Upper lobe of left lung (tissue), 4 donors: ENCODE data around the gene MAP4K4.

Experiments used
- POLR2A ChIP-seq, 4 donors: fragments of 450-650 bp; IDR thresholded peaks; one replicate each; pipeline ENCODE4 v1.5.1; 2016 to 2017; ENCODE audit warnings: antibody characterized with exemption in 4 of 4, mild to moderate bottlenecking in 2 of 4
- POLR2AphosphoS5 ChIP-seq, 2 donors: sonication (generic); formaldehyde crosslinking; IDR thresholded peaks; one replicate each; pipeline ENCODE4 v1.5.1; 2017; ENCODE audit warnings: antibody characterized with exemption in 2 of 2
- TF ChIP-seq, protein P1 (sequence below), 6 experiments: fragments of 450-650 bp in 4 of 6; fragments of 200-600 bp in 2 of 6; sonication (generic) in 2 of 6; IDR thresholded peaks; one replicate each; pipeline ENCODE4 v1.5.1; 2016 to 2019; ENCODE audit warnings: antibody characterized with exemption in 6 of 6

DNA sequence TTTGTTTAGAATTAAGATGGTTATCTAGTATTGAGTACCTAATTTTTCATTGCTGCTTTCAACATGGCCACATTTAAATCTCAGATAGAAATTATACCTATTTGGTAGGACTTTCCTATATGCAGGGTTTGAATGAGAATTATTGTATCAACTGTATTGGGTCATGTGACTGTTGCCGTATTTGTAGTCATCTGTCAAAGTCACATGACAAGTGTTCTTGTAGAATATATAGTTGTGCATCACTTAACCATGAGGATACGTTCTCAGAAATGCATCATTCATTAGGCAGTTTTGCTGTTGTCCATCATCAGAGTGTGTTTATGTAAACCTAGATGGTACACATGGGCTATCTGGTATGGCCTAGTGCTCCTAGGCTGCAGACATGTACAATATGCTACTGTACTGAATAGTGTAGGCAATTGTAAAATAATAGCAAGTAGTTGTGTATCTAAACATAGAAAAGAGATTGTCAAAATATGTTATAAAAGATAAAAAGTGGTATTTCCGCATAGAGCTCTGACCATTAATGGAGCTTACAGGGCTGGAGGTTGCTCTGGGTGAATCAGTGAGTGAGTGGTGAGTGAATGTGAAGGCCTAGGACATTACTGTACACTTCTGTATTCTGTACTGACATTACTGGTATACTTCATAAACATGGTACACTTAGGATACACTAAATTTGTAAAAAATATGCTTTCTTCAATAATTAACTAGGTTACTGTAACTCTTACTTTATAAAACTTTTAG, 123.7 kb downstream of the MAP4K4 start:
- TF ChIP-seq, protein P1, sequence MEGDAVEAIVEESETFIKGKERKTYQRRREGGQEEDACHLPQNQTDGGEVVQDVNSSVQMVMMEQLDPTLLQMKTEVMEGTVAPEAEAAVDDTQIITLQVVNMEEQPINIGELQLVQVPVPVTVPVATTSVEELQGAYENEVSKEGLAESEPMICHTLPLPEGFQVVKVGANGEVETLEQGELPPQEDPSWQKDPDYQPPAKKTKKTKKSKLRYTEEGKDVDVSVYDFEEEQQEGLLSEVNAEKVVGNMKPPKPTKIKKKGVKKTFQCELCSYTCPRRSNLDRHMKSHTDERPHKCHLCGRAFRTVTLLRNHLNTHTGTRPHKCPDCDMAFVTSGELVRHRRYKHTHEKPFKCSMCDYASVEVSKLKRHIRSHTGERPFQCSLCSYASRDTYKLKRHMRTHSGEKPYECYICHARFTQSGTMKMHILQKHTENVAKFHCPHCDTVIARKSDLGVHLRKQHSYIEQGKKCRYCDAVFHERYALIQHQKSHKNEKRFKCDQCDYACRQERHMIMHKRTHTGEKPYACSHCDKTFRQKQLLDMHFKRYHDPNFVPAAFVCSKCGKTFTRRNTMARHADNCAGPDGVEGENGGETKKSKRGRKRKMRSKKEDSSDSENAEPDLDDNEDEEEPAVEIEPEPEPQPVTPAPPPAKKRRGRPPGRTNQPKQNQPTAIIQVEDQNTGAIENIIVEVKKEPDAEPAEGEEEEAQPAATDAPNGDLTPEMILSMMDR (IDR thresholded peaks at IDR 0.05) = no peak
- TF ChIP-seq POLR2AphosphoS5 (IDR thresholded peaks at IDR 0.05) (no peak), POLR2A (IDR thresholded peaks at IDR 0.05) (no peak)
